ENCODE results near the gene ZNF536.

ZNF536 gene

DNA sequence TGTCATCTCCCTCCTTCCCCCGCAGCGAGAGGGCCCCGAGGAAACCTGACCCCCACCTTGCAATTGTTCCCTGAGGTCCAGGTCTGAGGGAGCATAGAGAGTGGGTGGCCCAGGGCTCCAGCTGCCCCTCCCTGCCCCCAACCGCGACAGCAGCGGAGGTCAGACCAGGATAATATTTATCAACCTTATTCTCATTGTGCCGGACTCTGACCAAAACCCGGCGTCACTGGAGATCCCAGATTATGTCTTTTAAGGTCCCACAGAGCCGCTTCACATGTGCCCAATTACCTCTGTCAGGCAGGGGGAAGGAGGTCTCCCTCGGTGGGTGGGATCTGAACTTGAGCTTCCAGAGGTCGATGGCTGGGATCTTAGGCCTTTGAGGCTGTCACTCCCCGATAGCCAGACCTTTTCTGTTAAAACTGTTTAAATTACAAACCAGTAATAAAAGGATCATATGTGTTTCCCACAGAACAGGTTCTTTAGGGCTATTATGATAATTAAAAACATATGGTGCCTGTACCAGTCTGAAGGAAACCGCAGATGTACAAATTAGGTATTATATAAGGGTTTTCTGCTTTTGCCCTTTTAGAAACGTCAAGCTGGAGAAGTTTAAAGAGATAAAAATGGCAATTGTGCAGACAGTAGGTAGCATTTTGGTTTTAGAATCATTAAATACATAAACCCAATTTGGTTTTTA lies 195.5 kb downstream of the ZNF536 start:
- in situ Hi-C loops (cut with HindIII; ENCODE audit: low sequenced_read_pairs): no loop called here
- TF ChIP-seq, protein P1, sequence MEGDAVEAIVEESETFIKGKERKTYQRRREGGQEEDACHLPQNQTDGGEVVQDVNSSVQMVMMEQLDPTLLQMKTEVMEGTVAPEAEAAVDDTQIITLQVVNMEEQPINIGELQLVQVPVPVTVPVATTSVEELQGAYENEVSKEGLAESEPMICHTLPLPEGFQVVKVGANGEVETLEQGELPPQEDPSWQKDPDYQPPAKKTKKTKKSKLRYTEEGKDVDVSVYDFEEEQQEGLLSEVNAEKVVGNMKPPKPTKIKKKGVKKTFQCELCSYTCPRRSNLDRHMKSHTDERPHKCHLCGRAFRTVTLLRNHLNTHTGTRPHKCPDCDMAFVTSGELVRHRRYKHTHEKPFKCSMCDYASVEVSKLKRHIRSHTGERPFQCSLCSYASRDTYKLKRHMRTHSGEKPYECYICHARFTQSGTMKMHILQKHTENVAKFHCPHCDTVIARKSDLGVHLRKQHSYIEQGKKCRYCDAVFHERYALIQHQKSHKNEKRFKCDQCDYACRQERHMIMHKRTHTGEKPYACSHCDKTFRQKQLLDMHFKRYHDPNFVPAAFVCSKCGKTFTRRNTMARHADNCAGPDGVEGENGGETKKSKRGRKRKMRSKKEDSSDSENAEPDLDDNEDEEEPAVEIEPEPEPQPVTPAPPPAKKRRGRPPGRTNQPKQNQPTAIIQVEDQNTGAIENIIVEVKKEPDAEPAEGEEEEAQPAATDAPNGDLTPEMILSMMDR (IDR thresholded peaks at IDR 0.05; ENCODE audit: low read depth, low read length): no peak
- no peak for DNase-seq (ENCODE audit: low read depth, low spot score)

GRCh38 chr19:30570194-30570593 lies 198.0 kb downstream of the ZNF536 start:
- no peak for DNase-seq (ENCODE audit: low read depth, low spot score)
- TF ChIP-seq, protein P1 (IDR thresholded peaks at IDR 0.05; ENCODE audit: low read depth, low read length): no peak
- in situ Hi-C loops (cut with HindIII; ENCODE audit: low sequenced_read_pairs): no loop called here
- H3K4me3 ChIP-seq (ENCODE audit: low read depth, low read length): no peak overlapping the region

More for the DNA sequence above, 195.5 kb downstream of the ZNF536 start:
- H3K4me3 ChIP-seq (ENCODE audit: low read depth, low read length): no peak overlapping the region

DNA sequence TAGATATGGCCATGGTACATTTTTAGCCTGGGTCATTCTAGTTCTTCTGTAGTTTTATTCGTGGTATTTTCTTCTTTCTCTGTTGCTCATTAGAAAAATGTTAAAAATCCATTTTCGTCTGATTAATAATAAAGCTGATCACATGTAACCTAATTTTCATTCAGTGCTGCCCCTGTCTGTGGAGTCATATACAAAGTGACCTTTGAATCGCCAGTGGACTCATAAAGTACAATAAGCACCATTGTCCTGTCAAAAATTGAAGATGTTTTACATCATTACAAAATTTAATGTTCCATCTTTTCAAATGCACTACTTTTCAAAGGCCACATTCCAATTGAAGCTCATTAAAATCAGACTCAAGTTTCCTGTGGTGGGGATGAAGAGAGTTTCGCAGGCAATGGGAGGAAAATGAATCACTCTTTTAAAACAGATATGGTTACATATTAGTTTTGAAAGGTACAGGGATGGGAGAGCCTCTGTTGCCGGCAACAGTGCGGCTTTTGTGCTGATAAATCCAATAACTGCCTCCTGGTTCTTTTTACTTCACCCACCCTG lies 205.4 kb downstream of the ZNF536 start:
- no peak overlapping the region for H3K4me3 ChIP-seq (ENCODE audit: low read depth, low read length)
- no peak for DNase-seq (ENCODE audit: low read depth, low spot score)
- in situ Hi-C loops (cut with HindIII; ENCODE audit: low sequenced_read_pairs): no loop called here
- TF ChIP-seq, protein P1 (IDR thresholded peaks at IDR 0.05; ENCODE audit: low read depth, low read length): no peak

- H3K4me3 ChIP-seq (ENCODE audit: low read depth, low read length): no peak overlapping the region
- TF ChIP-seq, protein P1 (IDR thresholded peaks at IDR 0.05; ENCODE audit: low read depth, low read length): no peak
- no peak for DNase-seq (ENCODE audit: low read depth, low spot score)
- in situ Hi-C loops (cut with HindIII; ENCODE audit: low sequenced_read_pairs): no loop called here
Observed at GRCh38 chr19:30579419-30579818, 207.2 kb downstream of the ZNF536 start.

DNA sequence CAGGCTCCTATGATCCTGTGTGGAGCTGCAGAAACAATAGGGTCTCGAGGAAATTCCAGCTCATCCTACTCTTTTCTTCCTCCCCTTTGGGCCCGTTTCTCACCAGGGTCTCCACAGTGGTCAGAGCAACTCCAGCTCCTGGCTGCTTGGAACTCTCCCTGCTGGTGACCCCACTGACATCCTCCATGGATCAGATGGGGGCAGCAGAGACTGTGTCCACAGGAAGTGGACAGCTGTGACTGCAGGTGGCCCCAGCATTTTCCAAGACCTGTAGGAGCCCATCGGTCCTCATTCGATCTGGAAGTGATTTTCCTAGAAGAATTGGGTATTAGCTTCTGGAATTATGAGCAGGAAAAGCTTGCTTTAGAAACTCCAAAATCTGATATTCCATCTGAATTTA lies 208.5 kb downstream of the ZNF536 start:
- TF ChIP-seq, protein P1 (IDR thresholded peaks at IDR 0.05; ENCODE audit: low read depth, low read length): no peak
- in situ Hi-C loops (cut with HindIII; ENCODE audit: low sequenced_read_pairs): no loop called here
- no peak overlapping the region for H3K4me3 ChIP-seq (ENCODE audit: low read depth, low read length)
- DNase-seq (ENCODE audit: low read depth, low spot score): no peak

GRCh38 chr19:30584090-30584489 lies 211.9 kb downstream of the ZNF536 start:
- no peak for DNase-seq (ENCODE audit: low read depth, low spot score)
- TF ChIP-seq, protein P1 (IDR thresholded peaks at IDR 0.05; ENCODE audit: low read depth, low read length): no peak
- in situ Hi-C loops (cut with HindIII; ENCODE audit: low sequenced_read_pairs): no loop called here
- no peak overlapping the region for H3K4me3 ChIP-seq (ENCODE audit: low read depth, low read length)
